Chondrocyte (in vitro differentiated cells): ENCODE measurements around the gene CRIP1. TPM values are rescaled to one million over a fixed set of nuclear protein-coding genes. Genes with fewer than 3 reads are reported as not detected.
A peak's percentile ranks its signal among the peaks of the same experiment; 100 is the strongest.

Source experiments
- DNase-seq: peaks from one replicate; pipeline ENCODE4 v3.0.0; 2021; ENCODE audit warnings: mixed read lengths, low spot score
- H3K27ac Mint-ChIP-seq: one replicate; pipeline ENCODE4 v1.8.0; 2021; ENCODE audit warnings: mild to moderate bottlenecking, moderate library complexity, mixed read lengths; ENCODE audit not compliant: unreplicated experiment
- H3K27me3 Mint-ChIP-seq: 2 replicates; pipeline ENCODE4 v1.8.0; 2021; ENCODE audit warnings: low read depth, mixed read lengths
- H3K36me3 Mint-ChIP-seq: 2 replicates; pipeline ENCODE4 v1.8.0; 2021; ENCODE audit warnings: low read depth, mixed read lengths
- H3K4me1 Mint-ChIP-seq: 2 replicates; pipeline ENCODE4 v1.8.0; 2021; ENCODE audit warnings: low read depth, mild to moderate bottlenecking, mixed read lengths
- H3K4me3 Mint-ChIP-seq: one replicate; pipeline ENCODE4 v1.8.0; 2021; ENCODE audit warnings: mild to moderate bottlenecking, moderate library complexity, mixed read lengths; ENCODE audit not compliant: unreplicated experiment
- H3K9me3 Mint-ChIP-seq: 2 replicates; pipeline ENCODE4 v1.8.0; 2021; ENCODE audit warnings: low read depth, mixed read lengths
- CTCF ChIP-seq: fragments of 200-600 bp; sonication (generic); IDR thresholded peaks from 2 replicates; pipeline ENCODE4 v1.5.0; 2021; ENCODE audit warnings: antibody characterized with exemption, mild to moderate bottlenecking, moderate library complexity
- long read RNA-seq: library from polyadenylated mRNA; stranded (forward); transcript quantifications from one replicate; pipeline ENCODE4 v2.0.0, GENCODE V29; 2021
- total RNA-seq: library from RNA; stranded (reverse); gene quantifications from 3 replicates; pipeline ENCODE4 v1.2.1, GENCODE V29; 2021

The CRIP1 gene
- 38.7 to 181 TPM (median 174 TPM) in 3 replicates for total RNA-seq
- long read RNA-seq, transcript CRIP1-201 (5 exons, 1,311 nt), result major isoform, 136 of 149 reads
- long read RNA-seq, transcript CRIP1-206 (3 exons, 2,241 nt), result minor isoform, 10 of 149 reads
- long read RNA-seq, partial matches to known transcripts, result 0 of 149 reads
- long read RNA-seq, other reads (novel, unspliced or antisense), result 3 of 149 reads

- Mint-ChIP-seq H3K9me3 (no peaks in the 10 kb centered on the region), H3K4me3 (peak within 1 kb of the TSS; percentile 54), H3K4me1 (peaks cover 49% of the 10 kb centered on the region), H3K36me3 (no peaks in the 10 kb centered on the region), H3K27ac (no peak within 1 kb of the TSS), H3K27me3 (no peaks in the 10 kb centered on the region)
- no peak for TF ChIP-seq CTCF
- DNase-seq, result no peak
Observed at GRCh38 chr14:105486163-105486973, at the start of gene CRIP1. TSS of gene CRIP1 (plus strand) at chr14:105486886. CDS start at chr14:105487260, 374 bp downstream.

GRCh38 chr14:105436891-105437722 lies 49.6 kb upstream of the CRIP1 start:
- Mint-ChIP-seq H3K4me3 (no peak overlapping the region), H3K36me3 (peaks cover 3% of the 10 kb centered on the region), H3K4me1 (peaks cover 16% of the 10 kb centered on the region), H3K27ac (no peak overlapping the region), H3K9me3 (peaks cover 9% of the 10 kb centered on the region), H3K27me3 (no peaks in the 10 kb centered on the region)
- no peak for DNase-seq
- no peak for TF ChIP-seq CTCF

- Mint-ChIP-seq H3K9me3 (peaks cover 9% of the 10 kb centered on the region), H3K27me3 (no peaks in the 10 kb centered on the region), H3K27ac (no peak overlapping the region), H3K4me3 (no peak overlapping the region), H3K36me3 (peaks cover 3% of the 10 kb centered on the region), H3K4me1 (peaks cover 16% of the 10 kb centered on the region)
- no peak for TF ChIP-seq CTCF
- DNase-seq, result no peak
Observed at GRCh38 chr14:105437723-105438500, 48.8 kb upstream of the CRIP1 start.

DNA sequence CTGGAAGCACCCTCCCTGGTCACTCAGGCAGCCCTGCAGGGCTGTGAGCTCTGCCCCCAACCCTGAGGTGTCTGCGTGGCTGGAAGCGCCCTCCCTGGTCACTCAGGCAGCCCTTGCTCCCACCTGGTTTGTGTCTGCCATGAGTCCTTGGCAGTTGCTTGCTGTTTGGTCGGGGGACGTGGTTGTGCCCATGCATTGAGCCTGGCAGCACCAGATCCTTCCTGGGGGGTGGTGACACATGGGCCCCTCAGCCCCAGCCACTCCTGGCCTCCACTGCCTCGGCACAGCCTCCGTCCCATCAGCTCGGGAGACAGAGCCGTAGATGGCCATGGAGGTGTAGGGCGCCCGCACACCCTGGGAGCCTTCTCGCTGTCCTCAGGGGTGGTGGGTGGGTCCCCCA lies 47.5 kb upstream of the CRIP1 start:
- no peaks in the 10 kb centered on the region for H3K27me3 Mint-ChIP-seq
- H3K36me3 Mint-ChIP-seq, result peaks cover 3% of the 10 kb centered on the region
- no peak overlapping the region for H3K4me3 Mint-ChIP-seq
- DNase-seq, result no peak
- no peak overlapping the region for H3K27ac Mint-ChIP-seq
- TF ChIP-seq CTCF, result no peak
- peaks cover 9% of the 10 kb centered on the region for H3K9me3 Mint-ChIP-seq
- H3K4me1 Mint-ChIP-seq, result peaks cover 16% of the 10 kb centered on the region
